ENCODE measurements around the gene TMBIM4. TPM values are rescaled to one million over a fixed set of nuclear protein-coding genes. Genes with fewer than 3 reads are reported as not detected.
A peak's percentile ranks its signal among the peaks of the same experiment; 100 is the strongest.

The TMBIM4 gene
- total RNA-seq, 1 donor from 2014 or later: 60.9 TPM

- no peak overlapping the region for H3K27ac Mint-ChIP-seq
Observed at GRCh38 chr12:66119229-66119869, 50.4 kb downstream of the TMBIM4 start.

GRCh38 chr12:66118240-66118891 lies 51.4 kb downstream of the TMBIM4 start:
- Mint-ChIP-seq H3K27me3 (no peaks in the 10 kb centered on the region), H3K4me1 (peaks cover 15% of the 10 kb centered on the region), H3K4me3 (no peak overlapping the region), H3K9me3 (no peaks in the 10 kb centered on the region), H3K36me3 (ENCODE audit: low read depth) (peaks cover 30% of the 10 kb centered on the region), H3K27ac (no peak overlapping the region)
- no peak for DNase-seq
- intact Hi-C loops (cut with micrococcal nuclease): no loop called here

More at GRCh38 chr12:66119229-66119869, 50.4 kb downstream of the TMBIM4 start:
- H3K36me3 Mint-ChIP-seq (ENCODE audit: low read depth): peaks cover 40% of the 10 kb centered on the region
- intact Hi-C loops (cut with micrococcal nuclease): no loop called here
- H3K9me3 Mint-ChIP-seq: no peaks in the 10 kb centered on the region
- H3K4me1 Mint-ChIP-seq: peaks cover 11% of the 10 kb centered on the region
- no peak for DNase-seq
- H3K27me3 Mint-ChIP-seq: no peaks in the 10 kb centered on the region
- no peak overlapping the region for H3K4me3 Mint-ChIP-seq

GRCh38 chr12:66117242-66117641 lies 52.6 kb downstream of the TMBIM4 start:
- no peak for DNase-seq
- Mint-ChIP-seq H3K9me3 (no peaks in the 10 kb centered on the region), H3K4me3 (no peak overlapping the region), H3K4me1 (peaks cover 14% of the 10 kb centered on the region), H3K36me3 (ENCODE audit: low read depth) (peaks cover 22% of the 10 kb centered on the region), H3K27me3 (no peaks in the 10 kb centered on the region), H3K27ac (no peak overlapping the region)
- intact Hi-C loops (cut with micrococcal nuclease): no loop called here

GRCh38 chr12:66115071-66115600 lies 54.7 kb downstream of the TMBIM4 start:
- intact Hi-C loops (cut with micrococcal nuclease): no loop called here
- no peaks in the 10 kb centered on the region for H3K9me3 Mint-ChIP-seq
- H3K36me3 Mint-ChIP-seq (ENCODE audit: low read depth): peaks cover 14% of the 10 kb centered on the region
- peaks cover 10% of the 10 kb centered on the region for H3K4me1 Mint-ChIP-seq
- DNase-seq: no peak
- H3K27ac Mint-ChIP-seq: no peak overlapping the region
- H3K4me3 Mint-ChIP-seq: no peak overlapping the region
- peaks cover 4% of the 10 kb centered on the region for H3K27me3 Mint-ChIP-seq

GRCh38 chr12:66113471-66113870 lies 56.3 kb downstream of the TMBIM4 start:
- Mint-ChIP-seq H3K9me3 (no peaks in the 10 kb centered on the region), H3K4me3 (no peak overlapping the region), H3K4me1 (peaks cover 7% of the 10 kb centered on the region), H3K27me3 (peaks cover 4% of the 10 kb centered on the region), H3K27ac (no peak overlapping the region), H3K36me3 (ENCODE audit: low read depth) (peaks cover 3% of the 10 kb centered on the region)
- intact Hi-C loops (cut with micrococcal nuclease): no loop called here
- no peak for DNase-seq

GRCh38 chr12:66111605-66112004 lies 58.2 kb downstream of the TMBIM4 start:
- peaks cover 4% of the 10 kb centered on the region for H3K27me3 Mint-ChIP-seq
- intact Hi-C loops (cut with micrococcal nuclease): no loop called here
- no peaks in the 10 kb centered on the region for H3K36me3 Mint-ChIP-seq (ENCODE audit: low read depth)

GRCh38 chr12:66109056-66109455 lies 60.7 kb downstream of the TMBIM4 start:
- no peaks in the 10 kb centered on the region for H3K36me3 Mint-ChIP-seq (ENCODE audit: low read depth)
- H3K4me3 Mint-ChIP-seq: no peak overlapping the region
- intact Hi-C loops (cut with micrococcal nuclease): loop anchor here (5.0 kb wide), 1 partner anchor 552 kb away; no protein-coding TSS in a partner anchor
- H3K27me3 Mint-ChIP-seq: peaks cover 8% of the 10 kb centered on the region
- no peaks in the 10 kb centered on the region for H3K9me3 Mint-ChIP-seq
- no peak overlapping the region for H3K27ac Mint-ChIP-seq
- H3K4me1 Mint-ChIP-seq: peaks cover 10% of the 10 kb centered on the region
- DNase-seq: no peak

More at GRCh38 chr12:66111605-66112004, 58.2 kb downstream of the TMBIM4 start:
- Mint-ChIP-seq H3K4me3 (no peak overlapping the region), H3K4me1 (peaks cover 13% of the 10 kb centered on the region), H3K9me3 (no peaks in the 10 kb centered on the region), H3K27ac (no peak overlapping the region)
- DNase-seq: no peak

- Mint-ChIP-seq H3K36me3 (ENCODE audit: low read depth) (no peaks in the 10 kb centered on the region), H3K9me3 (no peaks in the 10 kb centered on the region), H3K27me3 (peaks cover 8% of the 10 kb centered on the region), H3K4me1 (peaks cover 8% of the 10 kb centered on the region), H3K27ac (no peak overlapping the region), H3K4me3 (no peak overlapping the region)
- DNase-seq: no peak
- intact Hi-C loops (cut with micrococcal nuclease): loop anchor here (5.0 kb wide), 1 partner anchor 551 kb away; no protein-coding TSS in a partner anchor
Observed at GRCh38 chr12:66108386-66108785, 61.4 kb downstream of the TMBIM4 start.

- H3K4me1 Mint-ChIP-seq: peaks cover 8% of the 10 kb centered on the region
- peak; percentile 92 for DNase-seq
- H3K36me3 Mint-ChIP-seq (ENCODE audit: low read depth): no peaks in the 10 kb centered on the region
- H3K27me3 Mint-ChIP-seq: peaks cover 14% of the 10 kb centered on the region
- no peak overlapping the region for H3K27ac Mint-ChIP-seq
- H3K4me3 Mint-ChIP-seq: no peak overlapping the region
- intact Hi-C loops (cut with micrococcal nuclease): loop anchor here (1.0 to 5.0 kb wide), 2 partner anchors 550 to 1216 kb away; no protein-coding TSS in a partner anchor
- H3K9me3 Mint-ChIP-seq: no peaks in the 10 kb centered on the region
Observed at GRCh38 chr12:66107451-66107915, 62.3 kb downstream of the TMBIM4 start.

GRCh38 chr12:66103016-66103913 lies 66.5 kb downstream of the TMBIM4 start:
- no peak overlapping the region for H3K27ac Mint-ChIP-seq
- no peaks in the 10 kb centered on the region for H3K36me3 Mint-ChIP-seq (ENCODE audit: low read depth)
- peaks cover 22% of the 10 kb centered on the region for H3K27me3 Mint-ChIP-seq
- no peak overlapping the region for H3K4me3 Mint-ChIP-seq
- no peak for DNase-seq
- H3K4me1 Mint-ChIP-seq: peaks cover 4% of the 10 kb centered on the region
- no peaks in the 10 kb centered on the region for H3K9me3 Mint-ChIP-seq
- intact Hi-C loops (cut with micrococcal nuclease): no loop called here

- Mint-ChIP-seq H3K9me3 (no peaks in the 10 kb centered on the region), H3K4me1 (no peaks in the 10 kb centered on the region), H3K4me3 (no peak overlapping the region), H3K27me3 (peaks cover 7% of the 10 kb centered on the region), H3K27ac (no peak overlapping the region), H3K36me3 (ENCODE audit: low read depth) (no peaks in the 10 kb centered on the region)
- intact Hi-C loops (cut with micrococcal nuclease): no loop called here
- DNase-seq: no peak
Observed at GRCh38 chr12:66092559-66093269, 77.1 kb downstream of the TMBIM4 start.

- Mint-ChIP-seq H3K27me3 (peaks cover 14% of the 10 kb centered on the region), H3K36me3 (ENCODE audit: low read depth) (no peaks in the 10 kb centered on the region), H3K27ac (no peak overlapping the region), H3K9me3 (no peaks in the 10 kb centered on the region), H3K4me1 (no peaks in the 10 kb centered on the region), H3K4me3 (no peak overlapping the region)
- intact Hi-C loops (cut with micrococcal nuclease): no loop called here
- no peak for DNase-seq
Observed at GRCh38 chr12:66090157-66090556, 79.6 kb downstream of the TMBIM4 start.

- Mint-ChIP-seq H3K4me1 (no peaks in the 10 kb centered on the region), H3K36me3 (ENCODE audit: low read depth) (no peaks in the 10 kb centered on the region), H3K4me3 (no peak overlapping the region), H3K27me3 (peaks cover 13% of the 10 kb centered on the region), H3K27ac (no peak overlapping the region), H3K9me3 (no peaks in the 10 kb centered on the region)
- peak; percentile 83 for DNase-seq
- intact Hi-C loops (cut with micrococcal nuclease): loop anchor here (1.0 to 2.0 kb wide), 2 partner anchors 531 to 1197 kb away; no protein-coding TSS in a partner anchor
Observed at GRCh38 chr12:66087365-66087943, 82.3 kb downstream of the TMBIM4 start.
